HEK293 (cell line): ENCODE data around the gene ARHGEF11.

Source experiments
- CTCF ChIA-PET: fragments of 350-600 bp; formaldehyde crosslinking; extraction: SDS; loops from one replicate; lab custom pipeline; 2021; ENCODE audit warnings: antibody characterized with exemption; lab: Yijun Ruan, JAX
- POLR2A ChIA-PET: fragments of 300-600 bp; formaldehyde crosslinking; extraction: SDS; loops from one replicate; lab custom pipeline; 2020; ENCODE audit warnings: antibody characterized with exemption, inconsistent platforms; lab: Yijun Ruan, JAX
- H3K27ac ChIP-seq: fragments of 200-500 bp; sonication (Bioruptor generic); 2 replicates; pipeline ENCODE4 v1.5.1; 2014; ENCODE audit warnings: low read depth, low read length, control low read depth, inconsistent platforms; ENCODE audit errors: extremely low read depth
- H3K36me3 ChIP-seq, 2 experiments: fragments of 200-500 bp in 1 of 2; sonication (Bioruptor generic) in 1 of 2; 1 replicate in 1 of 2; 2 replicates in 1 of 2; pipeline ENCODE4 v1.5.1; 2014 to 2017; ENCODE audit warnings: inconsistent platforms in 2 of 2, low read length in 2 of 2; ENCODE audit not compliant: control insufficient read depth in 2 of 2, insufficient read depth in 1 of 2
- H3K4me1 ChIP-seq: fragments of 200-500 bp; sonication (Bioruptor generic); 2 replicates; pipeline ENCODE4 v1.5.1; 2014; ENCODE audit warnings: mild to moderate bottlenecking, low read length, inconsistent platforms; ENCODE audit not compliant: control insufficient read depth, insufficient read depth
- H3K4me3 ChIP-seq: 2 replicates; pipeline ENCODE4 v1.5.1; 2011; ENCODE audit warnings: low read depth, mild to moderate bottlenecking, control low read depth, low read length, moderate library complexity
- H3K9me3 ChIP-seq: fragments of 200-500 bp; sonication (Bioruptor generic); 2 replicates; pipeline ENCODE4 v1.5.1; 2014; ENCODE audit warnings: low read depth, low read length, inconsistent platforms; ENCODE audit not compliant: control insufficient read depth, insufficient read depth
- EGR2 ChIP-seq: fragments of 450-650 bp; formaldehyde crosslinking; IDR thresholded peaks from 2 replicates; pipeline ENCODE4 v1.5.1; 2016; ENCODE audit warnings: low read depth, missing biosample characterization, missing genetic modification characterization
- GLIS1 ChIP-seq: fragments of 450-650 bp; formaldehyde crosslinking; IDR thresholded peaks from 2 replicates; pipeline ENCODE4 v1.5.1; 2016; ENCODE audit warnings: missing biosample characterization, missing genetic modification characterization
- KLF9 ChIP-seq: fragments of 450-650 bp; formaldehyde crosslinking; IDR thresholded peaks from 2 replicates; pipeline ENCODE4 v1.5.1; 2016; ENCODE audit warnings: missing biosample characterization, missing genetic modification characterization, low read depth
- SCRT1 ChIP-seq: fragments of 450-650 bp; formaldehyde crosslinking; IDR thresholded peaks from 2 replicates; pipeline ENCODE4 v1.5.1; 2016; ENCODE audit warnings: missing biosample characterization, missing genetic modification characterization, borderline replicate concordance
- ZFHX2 ChIP-seq: fragments of 450-650 bp; formaldehyde crosslinking; conservative IDR thresholded peaks from 2 replicates; pipeline ENCODE4 v1.5.1; 2016; ENCODE audit warnings: missing biosample characterization, missing genetic modification characterization
- ZNF2 ChIP-seq: fragments of 450-650 bp; formaldehyde crosslinking; IDR thresholded peaks from 2 replicates; pipeline ENCODE4 v1.5.1; 2016; ENCODE audit warnings: missing biosample characterization, missing genetic modification characterization
- ZNF555 ChIP-seq: fragments of 450-650 bp; formaldehyde crosslinking; conservative IDR thresholded peaks from 2 replicates; pipeline ENCODE4 v1.5.1; 2017; ENCODE audit warnings: missing biosample characterization, mild to moderate bottlenecking, missing genetic modification characterization, inconsistent platforms
- ZNF600 ChIP-seq: fragments of 450-650 bp; formaldehyde crosslinking; IDR thresholded peaks from 2 replicates; pipeline ENCODE4 v1.5.1; 2016; ENCODE audit warnings: missing biosample characterization, missing genetic modification characterization
- TF ChIP-seq, protein P1 (sequence below): sonication (generic); formaldehyde crosslinking; IDR thresholded peaks from 2 replicates; pipeline ENCODE4 v1.8.1; 2022; ENCODE audit warnings: mild to moderate bottlenecking, moderate library complexity, missing genetic modification reagents
- TF ChIP-seq, protein P2 (sequence below): fragments of 450-650 bp; formaldehyde crosslinking; IDR thresholded peaks from 2 replicates; pipeline ENCODE4 v1.5.1; 2017; ENCODE audit warnings: missing biosample characterization, mild to moderate bottlenecking, missing genetic modification characterization, moderate library complexity
- TF ChIP-seq, protein P3 (sequence below): fragments of 450-650 bp; formaldehyde crosslinking; IDR thresholded peaks from 2 replicates; pipeline ENCODE4 v1.5.1; 2016; ENCODE audit warnings: missing biosample characterization, missing genetic modification characterization
- TF ChIP-seq, protein P4 (sequence below): fragments of 450-650 bp; formaldehyde crosslinking; conservative IDR thresholded peaks from 2 replicates; pipeline ENCODE4 v1.5.1; 2016; ENCODE audit warnings: low read depth, missing biosample characterization, missing genetic modification characterization
- TF ChIP-seq, protein P5 (sequence below): fragments of 450-650 bp; formaldehyde crosslinking; IDR thresholded peaks from 2 replicates; pipeline ENCODE4 v1.5.1; 2016; ENCODE audit warnings: missing biosample characterization, missing genetic modification characterization

Gene ARHGEF11

DNA sequence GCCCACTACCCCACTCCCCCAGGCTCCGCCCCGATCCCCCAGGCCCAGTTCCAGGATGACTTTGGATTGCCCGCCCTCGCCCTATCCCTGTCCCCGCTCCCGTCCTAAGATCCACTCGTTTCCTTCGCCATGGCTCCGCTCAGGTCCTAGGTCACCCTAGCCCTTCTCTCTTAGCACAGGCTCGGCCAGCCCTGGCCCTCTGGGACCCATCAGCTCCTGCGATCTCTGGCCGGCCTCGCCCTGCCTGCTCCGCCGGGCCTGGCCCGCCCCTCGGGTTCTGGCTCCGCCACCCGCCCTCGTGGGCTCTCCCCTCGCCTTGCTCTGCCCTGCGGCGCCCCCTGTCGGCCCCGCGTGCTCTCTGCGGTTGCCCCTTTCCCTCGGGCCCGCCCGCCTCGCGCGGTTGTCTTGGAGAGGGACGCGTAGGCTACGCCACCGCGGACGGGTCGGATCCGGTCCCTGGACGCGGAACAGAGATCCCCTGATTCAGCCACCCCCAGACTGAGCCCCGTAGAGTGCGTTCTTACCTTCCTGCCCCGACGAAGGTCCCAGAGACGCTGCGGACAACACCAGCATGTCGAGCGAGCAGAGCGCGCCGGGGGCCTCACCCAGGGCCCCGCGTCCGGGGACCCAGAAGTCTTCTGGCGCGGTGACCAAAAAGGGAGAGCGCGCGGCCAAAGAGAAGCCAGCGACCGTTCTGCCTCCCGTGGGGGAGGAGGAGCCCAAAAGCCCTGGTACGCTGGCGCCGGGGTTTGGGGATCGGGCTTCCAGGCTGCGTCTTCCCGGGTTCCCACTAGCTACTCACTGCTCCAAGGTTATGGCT, 125.1 kb downstream of the ARHGEF11 start, which contains the start of gene LRRC71 (continued):
- TF ChIP-seq, protein P1, sequence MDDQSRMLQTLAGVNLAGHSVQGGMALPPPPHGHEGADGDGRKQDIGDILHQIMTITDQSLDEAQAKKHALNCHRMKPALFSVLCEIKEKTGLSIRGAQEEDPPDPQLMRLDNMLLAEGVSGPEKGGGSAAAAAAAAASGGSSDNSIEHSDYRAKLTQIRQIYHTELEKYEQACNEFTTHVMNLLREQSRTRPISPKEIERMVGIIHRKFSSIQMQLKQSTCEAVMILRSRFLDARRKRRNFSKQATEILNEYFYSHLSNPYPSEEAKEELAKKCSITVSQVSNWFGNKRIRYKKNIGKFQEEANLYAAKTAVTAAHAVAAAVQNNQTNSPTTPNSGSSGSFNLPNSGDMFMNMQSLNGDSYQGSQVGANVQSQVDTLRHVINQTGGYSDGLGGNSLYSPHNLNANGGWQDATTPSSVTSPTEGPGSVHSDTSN (CRISPR knock-in tag): no peak
- peak; percentile 59; the same call in 1 of the 2 replicates for TF ChIP-seq KLF9 (tag by site-specific recombination)
- TF ChIP-seq, protein P2, sequence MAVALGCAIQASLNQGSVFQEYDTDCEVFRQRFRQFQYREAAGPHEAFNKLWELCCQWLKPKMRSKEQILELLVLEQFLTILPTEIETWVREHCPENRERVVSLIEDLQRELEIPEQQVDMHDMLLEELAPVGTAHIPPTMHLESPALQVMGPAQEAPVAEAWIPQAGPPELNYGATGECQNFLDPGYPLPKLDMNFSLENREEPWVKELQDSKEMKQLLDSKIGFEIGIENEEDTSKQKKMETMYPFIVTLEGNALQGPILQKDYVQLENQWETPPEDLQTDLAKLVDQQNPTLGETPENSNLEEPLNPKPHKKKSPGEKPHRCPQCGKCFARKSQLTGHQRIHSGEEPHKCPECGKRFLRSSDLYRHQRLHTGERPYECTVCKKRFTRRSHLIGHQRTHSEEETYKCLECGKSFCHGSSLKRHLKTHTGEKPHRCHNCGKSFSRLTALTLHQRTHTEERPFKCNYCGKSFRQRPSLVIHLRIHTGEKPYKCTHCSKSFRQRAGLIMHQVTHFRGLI (tag by site-specific recombination): peak; percentile 42; the same call in 1 of the 2 replicates
- TF ChIP-seq, protein P3, sequence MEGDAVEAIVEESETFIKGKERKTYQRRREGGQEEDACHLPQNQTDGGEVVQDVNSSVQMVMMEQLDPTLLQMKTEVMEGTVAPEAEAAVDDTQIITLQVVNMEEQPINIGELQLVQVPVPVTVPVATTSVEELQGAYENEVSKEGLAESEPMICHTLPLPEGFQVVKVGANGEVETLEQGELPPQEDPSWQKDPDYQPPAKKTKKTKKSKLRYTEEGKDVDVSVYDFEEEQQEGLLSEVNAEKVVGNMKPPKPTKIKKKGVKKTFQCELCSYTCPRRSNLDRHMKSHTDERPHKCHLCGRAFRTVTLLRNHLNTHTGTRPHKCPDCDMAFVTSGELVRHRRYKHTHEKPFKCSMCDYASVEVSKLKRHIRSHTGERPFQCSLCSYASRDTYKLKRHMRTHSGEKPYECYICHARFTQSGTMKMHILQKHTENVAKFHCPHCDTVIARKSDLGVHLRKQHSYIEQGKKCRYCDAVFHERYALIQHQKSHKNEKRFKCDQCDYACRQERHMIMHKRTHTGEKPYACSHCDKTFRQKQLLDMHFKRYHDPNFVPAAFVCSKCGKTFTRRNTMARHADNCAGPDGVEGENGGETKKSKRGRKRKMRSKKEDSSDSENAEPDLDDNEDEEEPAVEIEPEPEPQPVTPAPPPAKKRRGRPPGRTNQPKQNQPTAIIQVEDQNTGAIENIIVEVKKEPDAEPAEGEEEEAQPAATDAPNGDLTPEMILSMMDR: peak; percentile 88

DNA sequence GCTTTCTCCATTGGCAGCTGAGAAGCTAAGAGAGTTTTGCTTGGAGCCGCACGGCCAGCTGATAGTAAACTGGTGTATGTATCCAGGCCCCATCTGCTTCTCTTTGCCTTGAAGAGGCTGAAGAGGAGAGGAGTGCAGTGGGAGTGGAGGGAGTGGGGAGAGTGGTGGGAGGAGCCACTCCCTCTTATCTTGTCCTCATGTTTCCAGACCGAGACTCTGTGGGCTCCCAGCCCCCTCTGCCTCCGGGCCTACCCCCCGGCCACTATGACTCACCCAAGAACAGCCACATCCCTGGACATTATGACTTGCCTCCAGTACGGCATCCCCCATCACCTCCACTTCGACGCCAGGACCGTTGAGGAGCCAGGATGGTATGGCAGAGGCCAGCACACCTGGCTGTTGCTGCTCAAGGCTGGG, 131.1 kb downstream of the ARHGEF11 start:
- Histone ChIP-seq H3K27ac (no peak overlapping the region), H3K36me3 (no peaks in the 10 kb centered on the region)
- CTCF ChIA-PET: interaction anchor here (0.7 to 5.6 kb wide), 4 partner anchors 7 to 155 kb away, joined by 4 to 49 read pairs (median 24); partner anchors contain the start of gene LRRC71
- no peak for TF ChIP-seq ZNF2 (tag by site-specific recombination)
- peak; percentile 30 for TF ChIP-seq GLIS1 (tag by site-specific recombination)
- no peak for TF ChIP-seq ZNF600
- TF ChIP-seq, protein P4, sequence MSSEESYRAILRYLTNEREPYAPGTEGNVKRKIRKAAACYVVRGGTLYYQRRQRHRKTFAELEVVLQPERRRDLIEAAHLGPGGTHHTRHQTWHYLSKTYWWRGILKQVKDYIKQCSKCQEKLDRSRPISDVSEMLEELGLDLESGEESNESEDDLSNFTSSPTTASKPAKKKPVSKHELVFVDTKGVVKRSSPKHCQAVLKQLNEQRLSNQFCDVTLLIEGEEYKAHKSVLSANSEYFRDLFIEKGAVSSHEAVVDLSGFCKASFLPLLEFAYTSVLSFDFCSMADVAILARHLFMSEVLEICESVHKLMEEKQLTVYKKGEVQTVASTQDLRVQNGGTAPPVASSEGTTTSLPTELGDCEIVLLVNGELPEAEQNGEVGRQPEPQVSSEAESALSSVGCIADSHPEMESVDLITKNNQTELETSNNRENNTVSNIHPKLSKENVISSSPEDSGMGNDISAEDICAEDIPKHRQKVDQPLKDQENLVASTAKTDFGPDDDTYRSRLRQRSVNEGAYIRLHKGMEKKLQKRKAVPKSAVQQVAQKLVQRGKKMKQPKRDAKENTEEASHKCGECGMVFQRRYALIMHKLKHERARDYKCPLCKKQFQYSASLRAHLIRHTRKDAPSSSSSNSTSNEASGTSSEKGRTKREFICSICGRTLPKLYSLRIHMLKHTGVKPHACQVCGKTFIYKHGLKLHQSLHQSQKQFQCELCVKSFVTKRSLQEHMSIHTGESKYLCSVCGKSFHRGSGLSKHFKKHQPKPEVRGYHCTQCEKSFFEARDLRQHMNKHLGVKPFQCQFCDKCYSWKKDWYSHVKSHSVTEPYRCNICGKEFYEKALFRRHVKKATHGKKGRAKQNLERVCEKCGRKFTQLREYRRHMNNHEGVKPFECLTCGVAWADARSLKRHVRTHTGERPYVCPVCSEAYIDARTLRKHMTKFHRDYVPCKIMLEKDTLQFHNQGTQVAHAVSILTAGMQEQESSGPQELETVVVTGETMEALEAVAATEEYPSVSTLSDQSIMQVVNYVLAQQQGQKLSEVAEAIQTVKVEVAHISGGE (tag by site-specific recombination): no peak
- peak; percentile 84 for TF ChIP-seq ZFHX2 (tag by site-specific recombination)
- TF ChIP-seq EGR2 (tag by site-specific recombination): peak; percentile 86
- TF ChIP-seq, all 188 proteins: peak for 3
- H3K4me1 ChIP-seq: no peaks in the 10 kb centered on the region
- H3K9me3 ChIP-seq: no peaks in the 10 kb centered on the region
- POLR2A ChIA-PET: no interaction called here
- no peak overlapping the region for H3K4me3 ChIP-seq

DNA sequence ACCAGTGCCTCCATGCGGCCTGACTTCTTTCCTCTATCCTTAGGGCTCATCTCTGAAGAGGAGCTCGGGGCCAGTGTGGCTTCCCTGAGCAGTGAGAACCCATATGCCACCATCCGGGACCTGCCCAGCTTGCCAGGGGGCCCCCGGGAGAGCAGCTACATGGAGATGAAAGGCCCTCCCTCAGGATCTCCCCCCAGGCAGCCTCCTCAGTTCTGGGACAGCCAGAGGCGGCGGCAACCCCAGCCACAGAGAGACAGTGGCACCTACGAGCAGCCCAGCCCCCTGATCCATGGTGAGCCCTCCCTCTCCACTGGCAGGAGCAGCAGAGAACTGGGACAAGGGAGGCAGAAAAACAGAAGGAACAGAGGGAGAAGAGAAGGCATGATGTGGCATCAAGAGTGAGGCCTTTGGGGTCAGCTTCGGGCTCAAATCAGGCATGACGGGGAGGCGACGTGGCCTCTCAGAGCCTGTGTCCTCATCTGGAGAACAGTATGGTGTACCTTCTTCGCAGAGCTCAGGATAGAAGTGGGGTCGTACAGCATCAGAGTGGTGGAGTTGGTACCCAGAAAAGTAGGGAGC, 131.6 kb downstream of the ARHGEF11 start:
- no peaks in the 10 kb centered on the region for H3K9me3 ChIP-seq
- TF ChIP-seq, protein P5, sequence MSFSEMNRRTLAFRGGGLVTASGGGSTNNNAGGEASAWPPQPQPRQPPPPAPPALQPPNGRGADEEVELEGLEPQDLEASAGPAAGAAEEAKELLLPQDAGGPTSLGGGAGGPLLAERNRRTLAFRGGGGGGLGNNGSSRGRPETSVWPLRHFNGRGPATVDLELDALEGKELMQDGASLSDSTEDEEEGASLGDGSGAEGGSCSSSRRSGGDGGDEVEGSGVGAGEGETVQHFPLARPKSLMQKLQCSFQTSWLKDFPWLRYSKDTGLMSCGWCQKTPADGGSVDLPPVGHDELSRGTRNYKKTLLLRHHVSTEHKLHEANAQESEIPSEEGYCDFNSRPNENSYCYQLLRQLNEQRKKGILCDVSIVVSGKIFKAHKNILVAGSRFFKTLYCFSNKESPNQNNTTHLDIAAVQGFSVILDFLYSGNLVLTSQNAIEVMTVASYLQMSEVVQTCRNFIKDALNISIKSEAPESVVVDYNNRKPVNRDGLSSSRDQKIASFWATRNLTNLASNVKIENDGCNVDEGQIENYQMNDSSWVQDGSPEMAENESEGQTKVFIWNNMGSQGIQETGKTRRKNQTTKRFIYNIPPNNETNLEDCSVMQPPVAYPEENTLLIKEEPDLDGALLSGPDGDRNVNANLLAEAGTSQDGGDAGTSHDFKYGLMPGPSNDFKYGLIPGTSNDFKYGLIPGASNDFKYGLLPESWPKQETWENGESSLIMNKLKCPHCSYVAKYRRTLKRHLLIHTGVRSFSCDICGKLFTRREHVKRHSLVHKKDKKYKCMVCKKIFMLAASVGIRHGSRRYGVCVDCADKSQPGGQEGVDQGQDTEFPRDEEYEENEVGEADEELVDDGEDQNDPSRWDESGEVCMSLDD (tag by site-specific recombination): no peak
- TF ChIP-seq GLIS1 (tag by site-specific recombination) (0 out of 2 replicates have a peak, but pooled peaks have one; percentile 15), SCRT1 (tag by site-specific recombination) (no peak), ZFHX2 (tag by site-specific recombination) (no peak), ZNF555 (tag by site-specific recombination) (no peak), EGR2 (tag by site-specific recombination) (no peak)
- ChIA-PET POLR2A (no interaction called here), CTCF (interaction anchor here (0.5 to 5.6 kb wide), 7 partner anchors 7 to 225 kb away, joined by 3 to 49 read pairs (median 4); partner anchors contain the start of gene LRRC71)
- no peak overlapping the region for H3K4me3 ChIP-seq
- H3K27ac ChIP-seq: no peak overlapping the region
- H3K4me1 ChIP-seq: no peaks in the 10 kb centered on the region
- H3K36me3 ChIP-seq: no peaks in the 10 kb centered on the region
